AG04450 (cell line): ENCODE data around the gene BRSK2. TPM values are rescaled to one million over a fixed set of nuclear protein-coding genes. Genes with fewer than 3 reads are reported as not detected.

Experiments used
- CTCF ChIA-PET: fragments of 300-600, 350-600 bp; formaldehyde crosslinking; extraction: SDS; loops from one replicate; lab custom pipeline; 2022; ENCODE audit warnings: antibody characterized with exemption, inconsistent platforms; lab: Charles Lee
- POLR2A ChIA-PET: fragments of 350-600 bp; formaldehyde crosslinking; extraction: SDS; loops from one replicate; lab custom pipeline; 2021; ENCODE audit warnings: antibody characterized with exemption, inconsistent platforms; lab: Yijun Ruan, JAX
- DNase-seq: peaks from one replicate; pipeline ENCODE4 v3.0.0-alpha.2; 2011; ENCODE audit warnings: low read depth, low spot score
- H3K27ac ChIP-seq: one replicate; pipeline ENCODE4 v1.5.1; 2012; ENCODE audit warnings: low read depth, low read length, control low read depth
- H3K27me3 ChIP-seq: one replicate; pipeline ENCODE4 v1.6.0; 2012; ENCODE audit warnings: low read length; ENCODE audit not compliant: control insufficient read depth, insufficient read depth
- H3K4me3 ChIP-seq: 2 replicates; pipeline ENCODE4 v1.5.1; 2011; ENCODE audit warnings: mild to moderate bottlenecking, low read depth, low read length, control low read depth
- H3K9me3 ChIP-seq: 2 replicates; pipeline ENCODE4 v1.5.1; 2012; ENCODE audit warnings: low read length; ENCODE audit not compliant: control insufficient read depth, insufficient read depth
- polyA plus RNA-seq: library from polyadenylated mRNA; depleted of rRNA; stranded (reverse); fragments of >200 nt; gene quantifications from 2 replicates; pipeline ENCODE4 v1.2.3, GENCODE V29; 2011
- TF ChIP-seq, protein P1 (sequence below): IDR thresholded peaks from 2 replicates; pipeline ENCODE4 v1.5.1; 2011; ENCODE audit warnings: low read depth, low read length, control low read depth, inconsistent platforms

Gene BRSK2
- polyA plus RNA-seq, 1 experiment = 0.11 TPM

DNA sequence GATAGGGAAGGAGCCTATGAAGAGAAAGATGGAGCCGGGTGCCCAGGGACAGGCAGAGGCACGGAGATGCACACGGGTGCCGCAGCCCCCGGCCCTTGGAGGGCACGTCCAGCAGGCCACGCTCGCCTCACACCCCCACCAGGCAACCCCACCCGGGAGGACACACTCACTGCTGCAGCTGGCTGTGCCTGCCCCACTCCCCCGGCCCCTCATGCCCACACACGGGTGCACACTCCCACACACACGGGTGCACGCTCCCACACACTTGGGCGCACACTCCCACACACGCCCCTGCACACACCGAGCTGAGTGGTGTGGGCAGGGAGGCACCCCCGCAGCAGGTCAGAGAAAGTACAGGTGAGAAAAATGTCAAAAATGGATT is 95.8 kb downstream of the BRSK2 start:
- no peaks in the 10 kb centered on the region; the same call in 1 of the 2 replicates for H3K9me3 ChIP-seq

DNA sequence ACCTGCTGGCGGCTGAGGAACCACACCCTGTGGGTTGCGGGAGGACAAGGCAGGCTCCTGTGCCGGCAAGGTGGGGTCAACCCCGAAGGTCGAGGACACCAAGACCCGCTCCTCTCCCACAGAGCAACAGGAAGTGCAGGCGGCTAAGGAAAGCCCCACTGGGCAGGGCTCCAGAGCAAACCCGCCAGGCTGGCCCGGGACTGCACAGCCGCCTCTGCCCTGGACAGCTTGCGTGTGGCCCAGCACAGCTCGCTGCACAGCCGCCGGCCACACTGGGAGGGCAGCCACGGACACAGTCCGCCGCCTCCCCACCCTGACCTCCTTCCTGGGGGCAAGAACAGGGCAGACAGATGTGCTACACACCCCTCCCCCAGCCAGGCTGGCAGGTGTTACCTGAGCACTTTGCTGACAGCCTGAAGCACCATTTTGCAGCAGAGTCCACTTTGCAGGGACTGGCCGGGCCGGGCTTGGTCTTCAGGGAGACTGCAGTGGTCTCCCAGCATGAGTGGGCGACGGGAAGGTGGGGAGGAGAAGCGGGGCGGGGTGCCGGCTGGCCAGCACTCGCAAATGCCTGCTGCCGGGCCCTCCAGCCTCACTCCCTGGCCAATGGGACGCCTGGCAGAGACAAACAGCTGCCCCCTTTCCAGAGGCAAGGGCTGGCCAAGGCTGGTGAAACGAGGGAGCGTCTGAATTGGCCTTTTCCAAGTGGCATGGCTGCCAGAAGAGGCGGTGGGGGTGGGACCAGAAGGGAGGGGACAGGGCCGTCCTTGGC is 96.5 kb downstream of the BRSK2 start, which contains the start of gene MOB2:
Gene MOB2 (minus strand): TSS at position 726 of the 772 bp plus-strand sequence. CDS start 223 bp downstream, at position 503.
- TF ChIP-seq, protein P1, sequence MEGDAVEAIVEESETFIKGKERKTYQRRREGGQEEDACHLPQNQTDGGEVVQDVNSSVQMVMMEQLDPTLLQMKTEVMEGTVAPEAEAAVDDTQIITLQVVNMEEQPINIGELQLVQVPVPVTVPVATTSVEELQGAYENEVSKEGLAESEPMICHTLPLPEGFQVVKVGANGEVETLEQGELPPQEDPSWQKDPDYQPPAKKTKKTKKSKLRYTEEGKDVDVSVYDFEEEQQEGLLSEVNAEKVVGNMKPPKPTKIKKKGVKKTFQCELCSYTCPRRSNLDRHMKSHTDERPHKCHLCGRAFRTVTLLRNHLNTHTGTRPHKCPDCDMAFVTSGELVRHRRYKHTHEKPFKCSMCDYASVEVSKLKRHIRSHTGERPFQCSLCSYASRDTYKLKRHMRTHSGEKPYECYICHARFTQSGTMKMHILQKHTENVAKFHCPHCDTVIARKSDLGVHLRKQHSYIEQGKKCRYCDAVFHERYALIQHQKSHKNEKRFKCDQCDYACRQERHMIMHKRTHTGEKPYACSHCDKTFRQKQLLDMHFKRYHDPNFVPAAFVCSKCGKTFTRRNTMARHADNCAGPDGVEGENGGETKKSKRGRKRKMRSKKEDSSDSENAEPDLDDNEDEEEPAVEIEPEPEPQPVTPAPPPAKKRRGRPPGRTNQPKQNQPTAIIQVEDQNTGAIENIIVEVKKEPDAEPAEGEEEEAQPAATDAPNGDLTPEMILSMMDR = no peak
- no peak within 1 kb of the TSS for H3K4me3 ChIP-seq
- H3K9me3 ChIP-seq = no peaks in the 10 kb centered on the region; the same call in 1 of the 2 replicates
- no peak for DNase-seq
- no peak within 1 kb of the TSS for H3K27ac ChIP-seq
- ChIA-PET CTCF (no interaction called here), POLR2A (no interaction called here)
- H3K27me3 ChIP-seq = no peaks in the 10 kb centered on the region

More for the DNA sequence above, 95.8 kb downstream of the BRSK2 start:
- ChIA-PET POLR2A (no interaction called here), CTCF (no interaction called here)
- H3K27me3 ChIP-seq = no peaks in the 10 kb centered on the region
- DNase-seq = no peak
- H3K27ac ChIP-seq = no peak overlapping the region
- TF ChIP-seq, protein P1 = no peak
- no peak overlapping the region for H3K4me3 ChIP-seq

DNA sequence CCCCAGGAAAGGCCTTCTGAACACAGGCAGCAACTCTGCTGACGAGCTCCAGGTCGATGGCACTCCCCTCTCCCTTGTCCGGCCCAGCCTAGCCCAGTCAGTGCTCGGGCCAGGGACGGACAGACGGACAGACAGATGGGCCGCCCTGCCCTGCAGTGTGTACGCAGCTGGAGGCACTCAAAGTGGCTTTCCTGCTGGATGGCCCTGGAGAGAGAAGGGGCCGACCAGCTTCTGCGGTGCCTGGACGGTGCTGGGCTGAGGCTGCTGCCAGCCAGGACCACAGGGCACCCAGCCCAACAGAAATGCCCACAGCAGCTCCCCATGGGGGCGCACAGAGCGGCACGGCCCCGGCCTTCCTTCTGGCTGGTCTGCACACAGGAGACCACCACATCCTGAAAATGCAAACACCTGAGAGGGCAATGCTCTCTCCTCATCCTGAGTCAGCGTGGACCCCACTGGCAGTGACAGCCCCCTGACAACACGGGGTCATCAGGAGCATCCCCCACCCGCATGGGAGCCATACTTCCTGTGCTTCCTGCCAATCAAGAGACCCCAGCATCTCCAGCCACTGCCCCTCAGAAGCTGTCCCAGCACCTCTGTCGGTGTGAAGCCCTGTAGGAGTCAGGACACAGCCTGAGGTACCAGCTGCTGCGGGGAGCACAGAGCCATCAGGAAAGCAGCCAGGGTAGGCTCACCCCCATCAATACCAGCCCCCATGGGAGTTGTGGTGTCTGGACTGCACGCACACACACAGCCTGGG is 97.5 kb downstream of the BRSK2 start:
- H3K4me3 ChIP-seq = no peak overlapping the region
- H3K27ac ChIP-seq = no peak overlapping the region
- CTCF ChIA-PET = no interaction called here
- no peaks in the 10 kb centered on the region for H3K27me3 ChIP-seq
- no peaks in the 10 kb centered on the region; the same call in 1 of the 2 replicates for H3K9me3 ChIP-seq
- no peak for DNase-seq
- TF ChIP-seq, protein P1 = no peak
- POLR2A ChIA-PET = no interaction called here

DNA sequence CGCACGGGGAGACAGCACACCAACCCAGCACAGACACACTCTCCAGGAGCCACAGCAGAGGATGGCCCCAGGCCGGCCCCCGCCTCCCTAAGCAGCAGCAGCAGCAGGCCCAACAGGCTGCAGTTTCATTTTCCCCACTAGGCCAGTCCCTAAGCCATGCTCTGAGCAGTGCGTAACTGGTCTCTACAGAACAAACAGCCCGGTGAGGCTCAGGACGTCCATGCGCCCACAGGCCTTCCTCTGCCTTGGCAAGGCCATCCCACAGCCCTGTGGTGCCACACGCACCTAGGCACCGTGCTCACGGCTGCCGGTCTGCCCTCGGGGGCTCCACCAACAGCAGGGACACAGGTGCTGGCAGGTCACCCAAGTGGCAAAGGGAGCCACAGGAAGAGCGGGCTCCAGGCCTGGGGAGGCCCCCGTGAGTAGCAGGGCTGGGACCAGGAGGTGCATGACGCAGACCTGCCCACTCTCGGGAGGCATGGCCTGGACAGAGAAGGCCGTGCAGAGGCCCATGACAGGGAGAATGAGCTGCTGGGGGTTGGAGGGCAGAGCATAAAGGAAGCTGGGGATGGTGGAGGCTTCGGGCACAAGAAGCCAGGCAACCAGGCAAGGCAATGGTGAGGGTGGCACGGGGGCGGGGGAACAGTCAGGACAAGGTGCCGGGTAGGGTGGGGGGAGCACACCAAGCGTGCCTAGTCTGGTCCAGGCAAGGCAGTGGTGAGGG is 98.3 kb downstream of the BRSK2 start:
- POLR2A ChIA-PET = no interaction called here
- CTCF ChIA-PET = no interaction called here
- H3K4me3 ChIP-seq = no peak overlapping the region
- no peak overlapping the region for H3K27ac ChIP-seq
- DNase-seq = no peak
- no peaks in the 10 kb centered on the region; the same call in 1 of the 2 replicates for H3K9me3 ChIP-seq
- TF ChIP-seq, protein P1 = no peak
- H3K27me3 ChIP-seq = no peaks in the 10 kb centered on the region
